ENCODE data around the gene ALG13.

The ALG13 gene

GRCh38 chrX:111731351-111731750, 50.4 kb downstream of the ALG13 start:
- no peak overlapping the region for H3K4me2 ChIP-seq
- H4K20me1 ChIP-seq (ENCODE audit: insufficient read depth): no peaks in the 10 kb centered on the region
- no peaks in the 10 kb centered on the region for H3K36me3 ChIP-seq (ENCODE audit: insufficient read depth)
- H3K4me3 ChIP-seq (IDR thresholded peaks at IDR 0.05; ENCODE audit: insufficient read depth, low read depth, low read length): no peak overlapping the region
- H2AFZ ChIP-seq (ENCODE audit: low read depth): no peak overlapping the region
- no peak for TF ChIP-seq CTCF (conservative IDR thresholded peaks at IDR 0.05; ENCODE audit: low read depth, low read length)
- H3K9ac ChIP-seq: no peak overlapping the region
- no peaks in the 10 kb centered on the region for H3K4me1 ChIP-seq (ENCODE audit: low read depth, poor library complexity, severe bottlenecking)
- no peak overlapping the region for H3K27ac ChIP-seq
- H3K27me3 ChIP-seq (ENCODE audit: insufficient read depth, low read depth): no peaks in the 10 kb centered on the region
- H3K79me2 ChIP-seq (ENCODE audit: insufficient read depth, low read depth): no peaks in the 10 kb centered on the region

GRCh38 chrX:111736571-111736970, 55.6 kb downstream of the ALG13 start:
- no peak for TF ChIP-seq CTCF (conservative IDR thresholded peaks at IDR 0.05; ENCODE audit: low read depth, low read length)
- Histone ChIP-seq H4K20me1 (ENCODE audit: insufficient read depth) (no peaks in the 10 kb centered on the region), H3K27ac (no peak overlapping the region), H3K4me2 (no peak overlapping the region), H3K4me3 (IDR thresholded peaks at IDR 0.05; ENCODE audit: insufficient read depth, low read depth, low read length) (no peak overlapping the region), H2AFZ (ENCODE audit: low read depth) (no peak overlapping the region), H3K27me3 (ENCODE audit: insufficient read depth, low read depth) (no peaks in the 10 kb centered on the region), H3K36me3 (ENCODE audit: insufficient read depth) (no peaks in the 10 kb centered on the region), H3K9ac (no peak overlapping the region), H3K4me1 (ENCODE audit: low read depth, poor library complexity, severe bottlenecking) (no peaks in the 10 kb centered on the region), H3K79me2 (ENCODE audit: insufficient read depth, low read depth) (no peaks in the 10 kb centered on the region)

GRCh38 chrX:111742018-111742417, 61.0 kb downstream of the ALG13 start:
- H3K4me3 ChIP-seq (IDR thresholded peaks at IDR 0.05; ENCODE audit: insufficient read depth, low read depth, low read length): no peak overlapping the region
- H3K36me3 ChIP-seq (ENCODE audit: insufficient read depth): no peaks in the 10 kb centered on the region
- no peak overlapping the region for H3K9ac ChIP-seq
- H4K20me1 ChIP-seq (ENCODE audit: insufficient read depth): no peaks in the 10 kb centered on the region
- H3K27me3 ChIP-seq (ENCODE audit: insufficient read depth, low read depth): no peaks in the 10 kb centered on the region
- no peak overlapping the region for H2AFZ ChIP-seq (ENCODE audit: low read depth)
- H3K4me2 ChIP-seq: no peak overlapping the region
- no peak for TF ChIP-seq CTCF (conservative IDR thresholded peaks at IDR 0.05; ENCODE audit: low read depth, low read length)
- H3K4me1 ChIP-seq (ENCODE audit: low read depth, poor library complexity, severe bottlenecking): no peaks in the 10 kb centered on the region
- no peak overlapping the region for H3K27ac ChIP-seq
- no peaks in the 10 kb centered on the region for H3K79me2 ChIP-seq (ENCODE audit: insufficient read depth, low read depth)

GRCh38 chrX:111743316-111743715, 62.3 kb downstream of the ALG13 start:
- Histone ChIP-seq H3K9ac (no peak overlapping the region), H3K36me3 (ENCODE audit: insufficient read depth) (no peaks in the 10 kb centered on the region)

More at GRCh38 chrX:111743316-111743715, 62.3 kb downstream of the ALG13 start:
- Histone ChIP-seq H3K79me2 (ENCODE audit: insufficient read depth, low read depth) (no peaks in the 10 kb centered on the region), H3K4me3 (IDR thresholded peaks at IDR 0.05; ENCODE audit: insufficient read depth, low read depth, low read length) (no peak overlapping the region), H2AFZ (ENCODE audit: low read depth) (no peak overlapping the region), H3K27me3 (ENCODE audit: insufficient read depth, low read depth) (no peaks in the 10 kb centered on the region), H3K4me1 (ENCODE audit: low read depth, poor library complexity, severe bottlenecking) (no peaks in the 10 kb centered on the region), H3K4me2 (no peak overlapping the region), H4K20me1 (ENCODE audit: insufficient read depth) (no peaks in the 10 kb centered on the region), H3K27ac (no peak overlapping the region)
- TF ChIP-seq CTCF (conservative IDR thresholded peaks at IDR 0.05; ENCODE audit: low read depth, low read length): no peak

All from KMS-11 (cell line).